Left hindlimb (tissue), 1 donor: Measurements from ENCODE around the gene DRD4.
"Not testable (repeated sequence)": the region's sequence is repeated elsewhere in the genome, so short reads cannot be mapped to it uniquely, and the experiment has no call there.

Experiments
- DNase-seq: peaks from one replicate; pipeline ENCODE4 v3.0.0-alpha.2; 2018

DRD4 gene

DNA sequence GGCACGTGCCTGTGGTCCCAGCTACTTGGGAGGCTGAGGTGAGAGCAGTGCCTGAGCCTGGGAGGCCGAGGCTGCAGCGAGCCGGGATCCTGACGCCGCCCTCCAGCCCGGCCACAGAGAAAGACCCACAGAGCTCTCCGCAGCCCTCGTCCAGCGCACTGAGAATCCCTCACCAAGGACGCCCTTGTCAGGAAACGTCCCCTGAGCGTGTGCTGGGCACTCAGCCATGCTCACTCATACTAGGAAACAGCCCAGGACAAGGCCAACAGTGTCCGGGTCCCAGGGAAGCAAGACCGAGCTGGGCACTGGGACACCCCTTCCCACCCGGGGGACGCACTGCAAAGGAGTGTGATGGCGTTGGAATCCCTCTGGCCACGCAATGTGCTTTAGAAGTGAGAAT, 43.4 kb downstream of the DRD4 start:
- no peak for DNase-seq

DNA sequence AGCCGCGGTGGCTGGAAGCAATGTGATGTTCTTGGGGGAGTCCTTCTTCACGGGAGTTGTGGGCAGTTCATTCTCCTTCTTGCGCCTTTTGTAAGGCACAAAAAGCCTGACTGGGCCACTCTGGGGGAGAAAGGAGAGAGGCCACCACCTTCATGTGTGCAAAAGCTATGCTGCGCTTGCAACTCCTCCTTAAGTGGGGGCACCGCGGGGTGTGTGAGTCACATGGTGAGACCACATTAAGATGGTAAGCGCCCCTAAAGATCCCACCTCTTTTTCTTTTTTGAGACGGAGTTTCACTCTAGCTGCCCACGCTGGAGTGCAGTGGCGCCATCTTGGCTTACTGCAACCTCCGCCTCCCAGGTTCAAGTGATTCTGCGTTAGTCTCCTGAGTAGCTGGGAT, 43.9 kb downstream of the DRD4 start:
- DNase-seq: no peak

DNA sequence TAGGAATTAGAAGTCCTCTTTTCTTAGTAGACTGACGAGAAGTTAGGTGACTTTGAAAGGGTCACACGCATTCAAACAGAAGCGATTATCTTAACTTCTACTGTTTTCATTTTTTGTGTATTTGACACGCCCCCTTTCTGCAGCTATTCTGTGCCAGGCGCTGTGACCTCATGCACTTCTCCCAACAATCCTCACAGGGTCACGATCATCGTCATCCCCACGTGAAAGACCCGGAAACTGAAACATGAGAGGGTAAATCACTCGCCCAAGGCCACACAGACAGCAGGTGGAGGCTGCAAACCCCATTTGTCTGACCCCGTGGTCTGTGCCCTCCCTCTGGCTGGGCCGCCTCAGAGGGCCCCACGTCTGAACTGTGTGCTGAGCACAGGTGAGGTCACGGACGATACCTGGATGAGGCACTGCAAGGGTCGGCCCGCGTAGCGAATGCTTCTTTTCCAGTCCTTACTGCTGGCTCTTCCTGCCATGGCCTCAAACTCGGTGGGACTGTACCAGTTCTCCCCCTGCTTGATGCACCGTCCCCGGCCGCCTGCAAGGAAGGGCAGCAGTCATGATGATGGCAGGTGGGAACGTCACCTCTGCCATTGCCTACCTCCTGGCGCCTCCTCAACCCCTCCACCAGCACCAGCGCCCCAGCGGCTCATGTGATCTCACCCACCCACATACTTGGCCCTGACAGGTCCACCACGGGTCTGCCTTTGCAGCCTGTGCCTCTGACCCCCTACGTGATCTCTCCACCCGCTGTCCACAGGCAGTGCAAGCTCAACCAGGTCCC, 49.6 kb downstream of the DRD4 start:
- DNase-seq: no peak

DNA sequence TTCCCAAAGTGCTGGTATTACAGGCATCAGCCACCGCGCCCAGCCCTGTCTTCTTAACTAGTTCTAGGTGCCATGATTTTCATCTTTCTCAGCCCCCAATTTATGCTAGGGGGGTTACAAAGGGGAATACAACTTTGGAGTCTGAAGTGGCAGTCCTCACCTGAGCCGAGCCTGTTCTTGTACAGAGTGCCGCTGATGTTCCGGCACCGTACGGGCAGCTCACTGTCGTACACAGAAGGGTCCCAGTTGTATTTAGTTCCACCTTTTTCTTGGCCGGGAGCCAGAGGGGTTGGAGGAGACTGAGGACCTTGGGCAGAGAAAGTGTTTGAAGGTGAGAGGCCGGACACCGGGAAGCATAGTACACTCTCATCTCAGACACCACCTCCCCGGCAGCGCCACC, 50.7 kb downstream of the DRD4 start:
- DNase-seq: no peak

DNA sequence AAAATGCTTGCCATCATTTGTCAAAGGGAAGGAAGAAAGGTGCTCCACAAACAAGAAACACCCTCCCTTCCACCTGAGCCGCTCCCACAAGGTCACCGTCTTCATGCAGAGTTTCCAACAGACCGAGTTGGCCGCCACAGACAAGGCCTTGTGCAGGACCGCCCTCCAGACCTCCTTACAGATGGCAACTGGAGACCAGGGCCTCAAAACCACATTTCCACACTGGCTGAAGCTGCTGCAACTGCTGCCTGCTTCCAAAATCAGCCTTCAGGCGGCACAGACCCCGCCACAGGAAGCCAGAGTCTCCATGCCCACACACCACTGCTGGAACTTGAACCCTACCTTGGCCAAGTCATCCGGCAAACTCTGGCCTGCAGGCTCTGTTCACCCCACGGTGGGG, 51.6 kb downstream of the DRD4 start:
- DNase-seq: no peak

DNA sequence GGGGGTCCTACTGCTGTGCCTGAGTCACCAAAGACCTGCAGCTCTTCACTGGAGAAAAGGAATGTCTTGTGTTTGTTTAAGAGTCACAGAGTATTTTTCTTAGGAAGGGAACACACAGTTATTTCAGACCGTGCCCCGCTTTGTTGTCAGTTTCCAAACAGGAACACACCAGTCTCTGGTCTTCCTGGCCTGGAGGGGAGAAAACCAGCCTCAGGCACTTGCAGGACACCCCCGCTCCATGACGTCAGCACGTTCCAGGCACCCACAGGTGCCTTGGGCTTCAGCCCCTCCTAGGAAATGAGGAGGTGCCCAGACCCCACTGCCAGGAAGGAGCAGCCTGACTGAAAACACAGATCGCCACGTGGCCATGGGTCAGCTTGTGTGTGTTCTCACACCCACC, 52.6 kb downstream of the DRD4 start:
- no peak for DNase-seq

DNA sequence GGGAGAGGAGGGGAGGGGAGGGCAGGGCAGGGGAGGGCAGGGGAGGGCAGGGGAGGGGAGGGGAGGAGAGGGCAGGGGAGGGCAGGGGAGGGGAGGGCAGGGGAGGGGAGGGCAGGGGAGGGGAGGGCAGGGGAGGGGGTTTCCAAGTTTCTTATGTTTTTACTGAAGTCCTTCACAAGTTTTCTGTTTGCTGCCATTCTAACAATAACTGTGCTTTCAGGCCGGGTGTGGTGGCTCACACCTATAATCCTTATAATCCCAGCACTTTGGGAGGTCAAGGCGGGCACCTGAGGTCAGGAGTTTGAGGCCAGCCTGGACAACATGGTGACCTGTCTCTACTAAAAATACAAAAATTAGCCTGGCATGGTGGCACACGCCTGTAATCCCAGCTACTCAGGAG, 53.2 kb downstream of the DRD4 start:
- DNase-seq: not testable (repeated sequence)
